Progenitor cell of endocrine pancreas (in vitro differentiated cells): ENCODE data around the gene LPAR1. TPM values are rescaled to one million over a fixed set of nuclear protein-coding genes. Genes with fewer than 3 reads are reported as not detected.

Experiments
- DNase-seq: peaks from one replicate; pipeline ENCODE4 v3.0.0; 2021; ENCODE audit warnings: low spot score; ENCODE audit not compliant: unreplicated experiment
- H3K27ac Mint-ChIP-seq: 2 replicates; pipeline ENCODE4 v1.8.0; 2021; ENCODE audit warnings: mild to moderate bottlenecking, moderate library complexity, mixed read lengths
- H3K27me3 Mint-ChIP-seq: 2 replicates; pipeline ENCODE4 v1.8.0; 2021; ENCODE audit warnings: mixed read lengths
- H3K36me3 Mint-ChIP-seq: 2 replicates; pipeline ENCODE4 v1.8.0; 2022; ENCODE audit warnings: mixed read lengths; ENCODE audit not compliant: insufficient read depth
- H3K4me1 Mint-ChIP-seq: 2 replicates; pipeline ENCODE4 v1.8.0; 2021; ENCODE audit warnings: low read depth, mixed read lengths
- H3K4me3 Mint-ChIP-seq: 2 replicates; pipeline ENCODE4 v1.8.0; 2021; ENCODE audit warnings: low read depth, mild to moderate bottlenecking, moderate library complexity, mixed read lengths
- H3K9me3 Mint-ChIP-seq: 2 replicates; pipeline ENCODE4 v1.8.0; 2021; ENCODE audit warnings: low read depth, mixed read lengths
- CTCF ChIP-seq: fragments of 200-600 bp; sonication (generic); IDR thresholded peaks from one replicate; pipeline ENCODE4 v1.5.0; 2021; ENCODE audit warnings: antibody characterized with exemption, mild to moderate bottlenecking; ENCODE audit not compliant: unreplicated experiment
- total RNA-seq: library from RNA; stranded (reverse); gene quantifications from 2 replicates; pipeline ENCODE4 v1.2.1, GENCODE V29; 2021

Gene LPAR1
- total RNA-seq, 1 donor from 2014 or later = 17.4 TPM

GRCh38 chr9:111034898-111035539 lies 3.3 kb downstream of the LPAR1 start:
- DNase-seq = no peak
- no peaks in the 10 kb centered on the region for H3K9me3 Mint-ChIP-seq
- H3K4me1 Mint-ChIP-seq = peaks cover 27% of the 10 kb centered on the region
- H3K36me3 Mint-ChIP-seq = peaks cover 3% of the 10 kb centered on the region
- H3K4me3 Mint-ChIP-seq = no peak overlapping the region
- H3K27me3 Mint-ChIP-seq = no peaks in the 10 kb centered on the region
- H3K27ac Mint-ChIP-seq = no peak overlapping the region
- no peak for TF ChIP-seq CTCF

GRCh38 chr9:111034170-111034897 lies 3.9 kb downstream of the LPAR1 start:
- no peaks in the 10 kb centered on the region for H3K27me3 Mint-ChIP-seq
- H3K36me3 Mint-ChIP-seq = peaks cover 3% of the 10 kb centered on the region
- H3K9me3 Mint-ChIP-seq = no peaks in the 10 kb centered on the region
- no peak overlapping the region for H3K4me3 Mint-ChIP-seq
- DNase-seq = no peak
- H3K4me1 Mint-ChIP-seq = peaks cover 26% of the 10 kb centered on the region
- TF ChIP-seq CTCF = no peak
- H3K27ac Mint-ChIP-seq = no peak overlapping the region

GRCh38 chr9:111030492-111030891 lies 7.8 kb downstream of the LPAR1 start:
- DNase-seq = no peak
- peak overlapping the region; percentile 60 for H3K27ac Mint-ChIP-seq
- H3K36me3 Mint-ChIP-seq = peaks cover 4% of the 10 kb centered on the region
- H3K9me3 Mint-ChIP-seq = no peaks in the 10 kb centered on the region
- no peak overlapping the region for H3K4me3 Mint-ChIP-seq
- H3K27me3 Mint-ChIP-seq = no peaks in the 10 kb centered on the region
- TF ChIP-seq CTCF = no peak
- peaks cover 7% of the 10 kb centered on the region for H3K4me1 Mint-ChIP-seq

- Mint-ChIP-seq H3K36me3 (peaks cover 7% of the 10 kb centered on the region), H3K4me3 (no peak overlapping the region), H3K27me3 (no peaks in the 10 kb centered on the region), H3K9me3 (peaks cover 4% of the 10 kb centered on the region), H3K27ac (no peak overlapping the region), H3K4me1 (peaks cover 4% of the 10 kb centered on the region)
- TF ChIP-seq CTCF = no peak
- DNase-seq = no peak
Observed at GRCh38 chr9:111029260-111029659, 9.0 kb downstream of the LPAR1 start.

- Mint-ChIP-seq H3K4me3 (no peak overlapping the region), H3K4me1 (peaks cover 4% of the 10 kb centered on the region), H3K27me3 (no peaks in the 10 kb centered on the region), H3K9me3 (peaks cover 9% of the 10 kb centered on the region), H3K27ac (no peak overlapping the region), H3K36me3 (peaks cover 7% of the 10 kb centered on the region)
- no peak for TF ChIP-seq CTCF
- no peak for DNase-seq
Observed at GRCh38 chr9:111027798-111028197, 10.5 kb downstream of the LPAR1 start.
